ENCODE results near the gene TRPC1.

TRPC1 gene

DNA sequence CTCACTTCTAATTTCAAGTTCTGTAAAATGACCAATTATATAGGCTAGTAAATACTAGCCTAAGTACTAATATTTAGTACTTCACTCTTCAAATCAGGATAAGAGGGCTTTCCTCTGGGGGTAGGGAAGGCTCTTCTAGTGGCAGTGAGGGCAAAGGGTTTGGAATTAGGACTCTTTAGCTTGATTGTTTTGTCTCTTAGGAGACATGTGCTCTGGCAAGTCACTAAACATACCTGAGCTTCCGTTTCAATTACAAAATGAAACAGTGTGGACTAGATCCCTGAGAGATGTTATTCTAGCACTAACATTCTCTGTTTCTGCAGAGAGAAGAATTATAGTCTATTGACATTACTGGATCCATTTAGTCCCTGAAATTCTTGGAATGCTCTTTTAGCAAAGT is 93.5 kb downstream of the TRPC1 start:
- in situ Hi-C loops (cut with MboI; ENCODE audit: low pct_unique_long_range_greater_than_20kb, low sequenced_read_pairs) = no loop called here
- DNase-seq = no peak

- in situ Hi-C loops (cut with MboI; ENCODE audit: low pct_unique_long_range_greater_than_20kb, low sequenced_read_pairs) = no loop called here
- DNase-seq = no peak
Observed at GRCh38 chr3:142817897-142818296, 94.1 kb downstream of the TRPC1 start.

DNA sequence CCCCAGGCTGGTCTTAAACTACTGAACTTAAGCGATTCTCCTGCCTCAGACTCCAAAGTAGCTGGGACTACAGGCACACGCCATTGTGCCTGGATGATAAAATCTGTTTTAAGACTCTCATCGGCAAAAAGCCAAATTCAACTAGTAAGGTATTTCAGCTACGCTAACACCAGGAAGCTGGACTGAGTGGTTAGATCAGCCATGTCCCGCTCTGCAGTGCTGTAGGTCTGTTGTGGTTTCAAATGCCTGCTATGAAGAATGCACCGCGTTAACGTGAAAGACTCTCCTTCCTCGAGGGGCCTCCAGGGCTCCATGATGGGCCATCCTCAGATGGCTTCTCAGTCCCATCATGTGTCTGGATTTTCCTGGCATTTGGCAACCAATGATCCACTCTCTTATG is 94.8 kb downstream of the TRPC1 start:
- no peak for DNase-seq
- in situ Hi-C loops (cut with MboI; ENCODE audit: low pct_unique_long_range_greater_than_20kb, low sequenced_read_pairs) = no loop called here

- in situ Hi-C loops (cut with MboI; ENCODE audit: low pct_unique_long_range_greater_than_20kb, low sequenced_read_pairs) = no loop called here
- no peak for DNase-seq
Observed at GRCh38 chr3:142819179-142819578, 95.3 kb downstream of the TRPC1 start.

GRCh38 chr3:142828703-142829305 is 105.0 kb downstream of the TRPC1 start:
- in situ Hi-C loops (cut with MboI; ENCODE audit: low pct_unique_long_range_greater_than_20kb, low sequenced_read_pairs) = no loop called here
- DNase-seq = peak; percentile 84

DNA sequence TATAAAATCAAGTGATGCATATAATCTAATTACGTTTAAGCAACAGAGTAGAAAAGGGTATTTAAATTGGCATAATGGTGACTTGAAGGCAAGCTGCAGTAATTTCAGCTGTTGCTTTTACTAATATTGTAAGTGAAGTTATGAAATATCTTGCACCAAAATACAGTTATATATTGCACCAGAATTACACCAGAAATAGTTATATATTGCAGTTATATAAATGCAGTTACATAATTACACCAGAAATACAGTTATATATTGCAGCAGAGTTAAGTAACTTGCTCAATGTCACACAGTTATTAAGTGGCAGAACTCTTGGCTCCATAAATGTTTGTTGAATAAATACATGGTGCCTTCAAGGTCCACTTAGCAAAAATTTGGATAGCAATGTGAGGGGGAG is 113.7 kb downstream of the TRPC1 start:
- in situ Hi-C loops (cut with MboI; ENCODE audit: low pct_unique_long_range_greater_than_20kb, low sequenced_read_pairs) = no loop called here
- no peak for DNase-seq

GRCh38 chr3:142839831-142840230 is 116.0 kb downstream of the TRPC1 start:
- in situ Hi-C loops (cut with MboI; ENCODE audit: low pct_unique_long_range_greater_than_20kb, low sequenced_read_pairs) = no loop called here
- no peak for DNase-seq

DNA sequence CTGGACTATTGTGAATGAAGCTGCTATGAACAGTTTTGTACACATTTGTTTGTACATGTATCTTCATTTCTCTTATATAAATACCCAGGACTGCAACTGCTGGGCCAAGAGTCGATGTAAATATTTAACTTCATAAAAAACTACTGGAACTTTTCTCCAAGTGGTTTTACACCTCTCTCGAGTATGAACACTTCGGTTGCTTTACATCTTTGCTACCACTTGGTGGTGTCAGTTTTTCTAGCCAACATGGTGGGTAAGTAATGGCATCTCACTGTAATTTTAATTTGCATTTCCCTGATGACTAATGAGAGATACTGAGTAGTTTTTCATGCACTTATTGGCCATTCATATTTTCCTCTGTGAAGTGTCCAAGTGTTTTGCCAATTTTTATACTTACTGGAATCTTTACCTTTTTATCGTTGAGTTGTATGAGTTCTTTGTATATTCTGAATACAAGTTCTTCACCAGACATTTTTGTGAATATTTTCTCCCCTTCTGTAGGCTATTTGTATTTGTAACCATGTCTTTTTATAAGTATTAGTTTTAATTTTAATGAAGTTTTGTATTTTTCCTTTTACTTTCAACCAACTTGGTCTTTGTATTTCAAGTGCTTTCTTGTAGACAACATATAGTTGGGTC is 120.6 kb downstream of the TRPC1 start:
- DNase-seq = peak; percentile 39
- in situ Hi-C loops (cut with MboI; ENCODE audit: low pct_unique_long_range_greater_than_20kb, low sequenced_read_pairs) = no loop called here

DNA sequence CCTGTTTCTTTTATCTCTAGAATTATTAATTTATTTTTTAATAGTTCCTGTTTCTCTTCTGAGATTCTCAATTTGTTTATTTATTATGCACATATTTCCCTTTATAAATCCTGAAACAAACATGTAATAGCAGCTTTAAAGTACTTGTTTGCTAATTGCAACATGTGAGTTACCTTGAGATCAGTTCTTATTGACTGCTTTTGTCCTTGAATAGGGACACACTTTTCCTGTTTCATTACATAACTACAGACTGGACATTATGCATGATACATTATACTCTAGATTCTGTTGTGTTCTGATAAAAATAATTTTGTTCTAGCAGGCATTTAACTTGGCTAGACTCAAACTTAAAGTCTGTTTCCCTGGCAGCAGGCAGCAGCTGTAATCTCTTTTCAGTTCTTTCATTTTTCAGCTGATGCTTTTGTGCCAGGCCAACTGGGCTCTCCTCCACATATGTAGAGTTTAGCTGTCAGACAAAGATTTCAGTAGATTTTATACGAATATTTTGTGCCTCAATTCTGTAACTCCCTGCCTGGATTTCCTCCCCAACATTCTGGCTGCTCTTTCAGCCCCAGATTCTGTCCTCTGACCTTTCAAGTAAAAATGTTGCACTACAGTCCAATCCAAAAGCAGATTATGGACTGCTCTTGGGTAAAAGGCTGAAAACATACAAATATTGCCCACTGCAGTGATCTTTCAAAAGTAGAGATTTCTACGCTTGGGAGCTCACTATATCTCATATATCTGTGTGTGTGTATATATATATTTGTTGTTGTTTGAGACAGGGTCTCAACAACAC is 123.1 kb downstream of the TRPC1 start:
- no peak for DNase-seq
- in situ Hi-C loops (cut with MboI; ENCODE audit: low pct_unique_long_range_greater_than_20kb, low sequenced_read_pairs) = no loop called here

DNA sequence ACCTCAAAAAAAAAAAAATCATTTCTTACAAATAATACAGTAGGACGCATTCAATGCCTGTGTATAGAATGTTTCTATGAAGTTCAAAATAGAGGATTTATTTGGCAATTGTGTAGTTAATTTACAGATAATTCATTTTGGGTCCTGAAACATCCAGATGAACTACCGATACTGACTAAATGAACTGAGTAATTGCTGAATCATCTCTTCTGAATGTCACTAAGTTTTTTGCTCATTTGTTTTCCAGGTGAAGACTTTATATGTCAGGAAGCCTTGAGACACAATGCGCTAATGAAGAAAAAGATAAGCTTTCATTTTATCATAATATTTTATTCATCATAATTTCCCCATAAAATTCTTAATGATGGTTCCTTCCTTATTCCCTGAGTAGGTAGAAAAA is 125.3 kb downstream of the TRPC1 start:
- DNase-seq = no peak
- in situ Hi-C loops (cut with MboI; ENCODE audit: low pct_unique_long_range_greater_than_20kb, low sequenced_read_pairs) = no loop called here

- in situ Hi-C loops (cut with MboI; ENCODE audit: low pct_unique_long_range_greater_than_20kb, low sequenced_read_pairs) = no loop called here
- DNase-seq = peak; percentile 84
Observed at GRCh38 chr3:142850395-142851023, 126.7 kb downstream of the TRPC1 start.

GRCh38 chr3:142852009-142852408 is 128.2 kb downstream of the TRPC1 start:
- in situ Hi-C loops (cut with MboI; ENCODE audit: low pct_unique_long_range_greater_than_20kb, low sequenced_read_pairs) = no loop called here
- DNase-seq = no peak

- in situ Hi-C loops (cut with MboI; ENCODE audit: low pct_unique_long_range_greater_than_20kb, low sequenced_read_pairs) = no loop called here
- no peak for DNase-seq
Observed at GRCh38 chr3:142853270-142854168, 129.7 kb downstream of the TRPC1 start.

- in situ Hi-C loops (cut with MboI; ENCODE audit: low pct_unique_long_range_greater_than_20kb, low sequenced_read_pairs) = no loop called here
- DNase-seq = peak; percentile 8
Observed at GRCh38 chr3:142857056-142857455, 133.2 kb downstream of the TRPC1 start.
